Astrocyte of the cerebellum (primary cell): ENCODE results near the gene NR2F1-AS1.

Source experiments
- DNase-seq: peaks from one replicate; pipeline ENCODE4 v3.0.0-alpha.2; 2011; ENCODE audit warnings: low read depth
- H3K4me3 ChIP-seq: 2 replicates; pipeline ENCODE4 v1.5.1; 2011; ENCODE audit warnings: mild to moderate bottlenecking, low read depth, low read length, moderate library complexity
- in situ Hi-C: cut with HindIII; loops from 2 replicates; pipeline ENCODE4 v1.10.0; 2017; ENCODE audit warnings: low sequenced_read_pairs
- TF ChIP-seq, protein P1 (sequence below): IDR thresholded peaks from 2 replicates; pipeline ENCODE4 v1.5.1; 2012; ENCODE audit warnings: low read length, low read depth, moderate library complexity, mild to moderate bottlenecking; ENCODE audit errors: missing control alignments

The NR2F1-AS1 gene

DNA sequence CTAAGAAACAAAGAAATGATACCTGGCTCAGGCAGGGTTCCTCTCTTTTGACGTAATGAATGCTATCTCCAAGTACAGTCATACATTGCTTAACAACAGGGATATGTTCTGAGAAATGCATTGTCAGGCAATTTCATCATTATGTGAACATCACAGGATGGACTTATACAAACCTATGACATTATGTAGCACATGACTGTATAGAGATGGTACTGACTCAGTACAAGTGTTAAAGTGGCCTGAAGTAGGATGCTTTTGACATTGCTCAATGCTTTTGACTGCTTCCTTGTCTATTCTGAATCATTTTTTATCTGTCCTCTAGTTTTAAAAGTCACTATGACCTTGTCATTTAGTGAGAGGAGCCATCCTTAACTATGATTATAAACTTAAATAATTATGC is 147.6 kb downstream of the NR2F1-AS1 start:
- TF ChIP-seq, protein P1, sequence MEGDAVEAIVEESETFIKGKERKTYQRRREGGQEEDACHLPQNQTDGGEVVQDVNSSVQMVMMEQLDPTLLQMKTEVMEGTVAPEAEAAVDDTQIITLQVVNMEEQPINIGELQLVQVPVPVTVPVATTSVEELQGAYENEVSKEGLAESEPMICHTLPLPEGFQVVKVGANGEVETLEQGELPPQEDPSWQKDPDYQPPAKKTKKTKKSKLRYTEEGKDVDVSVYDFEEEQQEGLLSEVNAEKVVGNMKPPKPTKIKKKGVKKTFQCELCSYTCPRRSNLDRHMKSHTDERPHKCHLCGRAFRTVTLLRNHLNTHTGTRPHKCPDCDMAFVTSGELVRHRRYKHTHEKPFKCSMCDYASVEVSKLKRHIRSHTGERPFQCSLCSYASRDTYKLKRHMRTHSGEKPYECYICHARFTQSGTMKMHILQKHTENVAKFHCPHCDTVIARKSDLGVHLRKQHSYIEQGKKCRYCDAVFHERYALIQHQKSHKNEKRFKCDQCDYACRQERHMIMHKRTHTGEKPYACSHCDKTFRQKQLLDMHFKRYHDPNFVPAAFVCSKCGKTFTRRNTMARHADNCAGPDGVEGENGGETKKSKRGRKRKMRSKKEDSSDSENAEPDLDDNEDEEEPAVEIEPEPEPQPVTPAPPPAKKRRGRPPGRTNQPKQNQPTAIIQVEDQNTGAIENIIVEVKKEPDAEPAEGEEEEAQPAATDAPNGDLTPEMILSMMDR = no peak
- no peak for DNase-seq
- in situ Hi-C loops = no loop called here
- no peak overlapping the region for H3K4me3 ChIP-seq

DNA sequence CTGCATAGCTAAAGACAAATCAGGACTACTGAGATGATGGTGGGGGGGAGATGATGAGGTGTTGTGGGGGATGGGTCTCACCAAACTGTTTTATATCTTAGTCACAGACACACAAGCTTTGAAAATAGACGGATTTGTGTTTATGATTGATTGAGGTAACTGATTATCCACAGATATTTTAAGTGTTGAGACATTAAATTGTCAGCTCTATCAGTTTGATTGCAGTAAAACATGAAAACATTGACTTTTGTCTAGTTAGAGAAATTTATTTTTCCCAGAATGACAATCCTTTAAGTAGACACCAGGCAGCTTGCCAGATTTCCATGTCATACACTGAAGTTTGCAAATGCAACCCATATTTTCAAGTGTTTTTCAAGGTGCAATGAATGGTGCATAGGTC is 149.8 kb downstream of the NR2F1-AS1 start:
- no peak for DNase-seq
- TF ChIP-seq, protein P1 = no peak
- in situ Hi-C loops = no loop called here
- H3K4me3 ChIP-seq = no peak overlapping the region

DNA sequence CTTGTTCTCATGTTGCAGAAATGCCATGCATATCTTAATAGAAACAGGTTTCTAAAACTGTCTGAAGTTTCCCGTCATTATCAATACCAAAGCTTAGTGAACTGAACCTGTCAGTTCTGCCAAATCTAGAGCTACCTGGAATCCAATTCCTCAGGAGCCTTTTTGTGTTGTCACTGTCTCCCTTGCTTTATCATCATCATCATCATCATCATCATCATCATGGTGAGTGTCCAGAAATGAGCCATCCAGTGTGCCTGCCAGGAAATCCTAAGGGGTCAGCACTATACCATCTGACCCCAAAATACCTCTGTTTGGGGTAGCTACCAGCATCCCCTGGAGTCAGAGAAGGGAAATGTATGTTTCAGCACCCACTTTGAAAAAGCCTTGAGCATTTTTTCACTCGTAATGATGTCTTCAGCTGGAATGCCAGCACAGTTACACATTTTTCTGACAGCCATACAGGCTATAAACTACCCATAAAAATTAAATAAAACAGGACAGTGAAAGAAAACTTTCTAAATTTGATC is 150.3 kb downstream of the NR2F1-AS1 start:
- in situ Hi-C loops = no loop called here
- H3K4me3 ChIP-seq = no peak overlapping the region
- TF ChIP-seq, protein P1 = no peak
- no peak for DNase-seq

DNA sequence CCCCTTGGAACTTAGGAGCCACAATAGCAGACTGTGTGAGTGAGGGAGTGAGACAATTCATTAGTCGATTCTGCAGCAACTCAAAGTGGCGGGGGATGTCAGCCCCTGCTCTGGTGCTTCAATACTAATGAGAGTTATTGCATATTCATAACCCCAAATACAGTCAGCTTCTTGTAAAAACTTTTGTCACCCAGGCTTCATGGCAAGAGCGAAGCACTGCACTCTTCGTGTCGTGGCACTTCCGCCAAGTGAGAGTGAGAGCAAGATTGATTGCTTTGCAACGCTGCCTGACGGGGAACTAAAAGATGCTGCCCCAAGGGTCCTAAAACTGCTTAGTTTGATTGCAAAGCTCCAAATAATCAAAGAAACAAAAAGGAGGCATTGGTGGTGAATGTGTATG is 150.9 kb downstream of the NR2F1-AS1 start:
- TF ChIP-seq, protein P1 = no peak
- DNase-seq = no peak
- H3K4me3 ChIP-seq = no peak overlapping the region
- in situ Hi-C loops = no loop called here

DNA sequence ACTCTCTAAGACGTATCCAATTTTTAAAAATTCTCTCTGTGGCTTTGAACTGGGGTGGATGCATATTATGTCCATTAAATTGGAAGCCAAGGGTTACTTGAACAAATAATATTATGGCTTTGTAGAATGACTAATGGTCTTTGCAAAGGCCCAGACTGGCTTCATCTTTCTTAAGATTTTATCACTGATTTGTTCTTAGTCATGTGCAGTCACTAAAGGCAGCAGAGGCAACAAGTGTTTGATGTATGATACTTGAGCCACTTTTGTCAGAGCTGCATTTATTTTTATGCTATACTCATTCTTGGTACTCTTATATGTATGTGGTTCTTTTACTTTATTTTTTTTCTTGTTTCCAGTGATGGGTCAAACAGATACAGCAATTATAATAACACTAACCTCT is 152.2 kb downstream of the NR2F1-AS1 start:
- H3K4me3 ChIP-seq = no peak overlapping the region
- no peak for DNase-seq
- in situ Hi-C loops = no loop called here
- TF ChIP-seq, protein P1 = no peak

DNA sequence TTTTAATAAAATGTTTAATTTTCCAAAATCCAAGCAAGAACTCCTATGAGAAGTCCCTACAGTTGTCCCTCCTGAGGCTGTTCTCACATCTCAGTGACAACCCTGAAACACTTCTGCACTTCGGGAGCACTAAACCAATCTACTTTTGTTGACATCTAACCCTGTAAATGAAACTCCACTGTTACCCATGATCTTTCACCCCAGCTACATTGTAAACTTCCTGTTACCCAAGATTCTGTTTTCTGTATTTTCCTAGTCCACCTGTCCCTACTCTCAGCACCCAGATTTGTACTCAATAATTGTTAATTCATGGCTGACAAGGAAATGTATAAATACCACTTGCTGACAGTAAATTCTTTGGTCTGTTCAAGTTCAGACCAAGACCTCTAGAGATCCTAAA is 153.7 kb downstream of the NR2F1-AS1 start:
- no peak overlapping the region for H3K4me3 ChIP-seq
- TF ChIP-seq, protein P1 = no peak
- in situ Hi-C loops = no loop called here
- no peak for DNase-seq

DNA sequence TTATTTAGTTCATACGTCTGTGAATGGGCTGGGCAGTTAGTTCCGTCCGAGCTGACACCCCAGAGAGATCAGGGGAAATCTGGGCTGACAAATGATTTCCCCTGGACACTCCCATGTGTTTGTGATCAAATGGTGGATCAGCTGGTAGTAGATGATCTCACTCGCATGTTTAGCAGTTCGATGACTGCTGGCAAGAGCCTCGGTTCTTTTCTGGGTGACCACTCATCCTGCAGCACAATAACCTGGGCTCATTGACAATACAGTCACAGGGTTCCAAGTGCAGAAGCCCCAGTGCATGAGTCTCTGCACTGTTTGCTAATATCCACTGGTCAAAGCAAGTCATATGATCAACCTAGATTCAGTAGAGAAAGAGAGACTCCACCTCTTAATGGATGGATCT is 155.9 kb downstream of the NR2F1-AS1 start:
- no peak overlapping the region for H3K4me3 ChIP-seq
- TF ChIP-seq, protein P1 = no peak
- in situ Hi-C loops = no loop called here
- DNase-seq = no peak
